Measurements from ENCODE around the gene RANBP9. TPM values are rescaled to one million over a fixed set of nuclear protein-coding genes. Genes with fewer than 3 reads are reported as not detected.

The RANBP9 gene
- total and polyA plus RNA-seq, 9 of the 15 experiments (the other 6 are each of a cell fraction or from before 2014, with no cell fraction given) = 27.5 to 130 (median 61.5) TPM

GRCh38 chr6:13674533-13675190, 37.0 kb downstream of the RANBP9 start (continued):
- TF ChIP-seq KHSRP (IDR thresholded peaks at IDR 0.05) (no peak), EWSR1 (IDR thresholded peaks at IDR 0.05; ENCODE audit: borderline replicate concordance, low read depth, partially characterized antibody) (no peak), PRMT5 (CRISPR knock-in tag; IDR thresholded peaks at IDR 0.05) (no peak), NCOA2 (IDR thresholded peaks at IDR 0.05; ENCODE audit: partially characterized antibody in 2 of 2) (no peak), CSDE1 (IDR thresholded peaks at IDR 0.05) (no peak), HIVEP1 (CRISPR knock-in tag; IDR thresholded peaks at IDR 0.05) (no peak), ZNF354B (CRISPR knock-in tag; IDR thresholded peaks at IDR 0.05) (no peak), CBX1 (IDR thresholded peaks at IDR 0.05; ENCODE audit: low read depth) (no peak), HNRNPH1 (optimal IDR thresholded peaks at IDR 0.05; ENCODE audit: low read depth, low read length) (no peak), CBX8 (IDR thresholded peaks at IDR 0.05; ENCODE audit: borderline replicate concordance, extremely low read depth, low read depth, low read length, poor library complexity, severe bottlenecking) (no peak)
- TF ChIP-seq, protein P1, sequence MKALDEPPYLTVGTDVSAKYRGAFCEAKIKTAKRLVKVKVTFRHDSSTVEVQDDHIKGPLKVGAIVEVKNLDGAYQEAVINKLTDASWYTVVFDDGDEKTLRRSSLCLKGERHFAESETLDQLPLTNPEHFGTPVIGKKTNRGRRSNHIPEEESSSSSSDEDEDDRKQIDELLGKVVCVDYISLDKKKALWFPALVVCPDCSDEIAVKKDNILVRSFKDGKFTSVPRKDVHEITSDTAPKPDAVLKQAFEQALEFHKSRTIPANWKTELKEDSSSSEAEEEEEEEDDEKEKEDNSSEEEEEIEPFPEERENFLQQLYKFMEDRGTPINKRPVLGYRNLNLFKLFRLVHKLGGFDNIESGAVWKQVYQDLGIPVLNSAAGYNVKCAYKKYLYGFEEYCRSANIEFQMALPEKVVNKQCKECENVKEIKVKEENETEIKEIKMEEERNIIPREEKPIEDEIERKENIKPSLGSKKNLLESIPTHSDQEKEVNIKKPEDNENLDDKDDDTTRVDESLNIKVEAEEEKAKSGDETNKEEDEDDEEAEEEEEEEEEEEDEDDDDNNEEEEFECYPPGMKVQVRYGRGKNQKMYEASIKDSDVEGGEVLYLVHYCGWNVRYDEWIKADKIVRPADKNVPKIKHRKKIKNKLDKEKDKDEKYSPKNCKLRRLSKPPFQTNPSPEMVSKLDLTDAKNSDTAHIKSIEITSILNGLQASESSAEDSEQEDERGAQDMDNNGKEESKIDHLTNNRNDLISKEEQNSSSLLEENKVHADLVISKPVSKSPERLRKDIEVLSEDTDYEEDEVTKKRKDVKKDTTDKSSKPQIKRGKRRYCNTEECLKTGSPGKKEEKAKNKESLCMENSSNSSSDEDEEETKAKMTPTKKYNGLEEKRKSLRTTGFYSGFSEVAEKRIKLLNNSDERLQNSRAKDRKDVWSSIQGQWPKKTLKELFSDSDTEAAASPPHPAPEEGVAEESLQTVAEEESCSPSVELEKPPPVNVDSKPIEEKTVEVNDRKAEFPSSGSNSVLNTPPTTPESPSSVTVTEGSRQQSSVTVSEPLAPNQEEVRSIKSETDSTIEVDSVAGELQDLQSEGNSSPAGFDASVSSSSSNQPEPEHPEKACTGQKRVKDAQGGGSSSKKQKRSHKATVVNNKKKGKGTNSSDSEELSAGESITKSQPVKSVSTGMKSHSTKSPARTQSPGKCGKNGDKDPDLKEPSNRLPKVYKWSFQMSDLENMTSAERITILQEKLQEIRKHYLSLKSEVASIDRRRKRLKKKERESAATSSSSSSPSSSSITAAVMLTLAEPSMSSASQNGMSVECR (CRISPR knock-in tag; IDR thresholded peaks at IDR 0.05) = no peak
- TF ChIP-seq, protein P2, sequence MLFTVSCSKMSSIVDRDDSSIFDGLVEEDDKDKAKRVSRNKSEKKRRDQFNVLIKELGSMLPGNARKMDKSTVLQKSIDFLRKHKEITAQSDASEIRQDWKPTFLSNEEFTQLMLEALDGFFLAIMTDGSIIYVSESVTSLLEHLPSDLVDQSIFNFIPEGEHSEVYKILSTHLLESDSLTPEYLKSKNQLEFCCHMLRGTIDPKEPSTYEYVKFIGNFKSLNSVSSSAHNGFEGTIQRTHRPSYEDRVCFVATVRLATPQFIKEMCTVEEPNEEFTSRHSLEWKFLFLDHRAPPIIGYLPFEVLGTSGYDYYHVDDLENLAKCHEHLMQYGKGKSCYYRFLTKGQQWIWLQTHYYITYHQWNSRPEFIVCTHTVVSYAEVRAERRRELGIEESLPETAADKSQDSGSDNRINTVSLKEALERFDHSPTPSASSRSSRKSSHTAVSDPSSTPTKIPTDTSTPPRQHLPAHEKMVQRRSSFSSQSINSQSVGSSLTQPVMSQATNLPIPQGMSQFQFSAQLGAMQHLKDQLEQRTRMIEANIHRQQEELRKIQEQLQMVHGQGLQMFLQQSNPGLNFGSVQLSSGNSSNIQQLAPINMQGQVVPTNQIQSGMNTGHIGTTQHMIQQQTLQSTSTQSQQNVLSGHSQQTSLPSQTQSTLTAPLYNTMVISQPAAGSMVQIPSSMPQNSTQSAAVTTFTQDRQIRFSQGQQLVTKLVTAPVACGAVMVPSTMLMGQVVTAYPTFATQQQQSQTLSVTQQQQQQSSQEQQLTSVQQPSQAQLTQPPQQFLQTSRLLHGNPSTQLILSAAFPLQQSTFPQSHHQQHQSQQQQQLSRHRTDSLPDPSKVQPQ (CRISPR knock-in tag; IDR thresholded peaks at IDR 0.05; ENCODE audit: borderline replicate concordance) = no peak
- TF ChIP-seq, protein P3, sequence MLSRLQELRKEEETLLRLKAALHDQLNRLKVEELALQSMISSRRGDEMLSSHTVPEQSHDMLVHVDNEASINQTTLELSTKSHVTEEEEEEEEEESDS (CRISPR knock-in tag; IDR thresholded peaks at IDR 0.05) = no peak
- TF ChIP-seq, protein P4, sequence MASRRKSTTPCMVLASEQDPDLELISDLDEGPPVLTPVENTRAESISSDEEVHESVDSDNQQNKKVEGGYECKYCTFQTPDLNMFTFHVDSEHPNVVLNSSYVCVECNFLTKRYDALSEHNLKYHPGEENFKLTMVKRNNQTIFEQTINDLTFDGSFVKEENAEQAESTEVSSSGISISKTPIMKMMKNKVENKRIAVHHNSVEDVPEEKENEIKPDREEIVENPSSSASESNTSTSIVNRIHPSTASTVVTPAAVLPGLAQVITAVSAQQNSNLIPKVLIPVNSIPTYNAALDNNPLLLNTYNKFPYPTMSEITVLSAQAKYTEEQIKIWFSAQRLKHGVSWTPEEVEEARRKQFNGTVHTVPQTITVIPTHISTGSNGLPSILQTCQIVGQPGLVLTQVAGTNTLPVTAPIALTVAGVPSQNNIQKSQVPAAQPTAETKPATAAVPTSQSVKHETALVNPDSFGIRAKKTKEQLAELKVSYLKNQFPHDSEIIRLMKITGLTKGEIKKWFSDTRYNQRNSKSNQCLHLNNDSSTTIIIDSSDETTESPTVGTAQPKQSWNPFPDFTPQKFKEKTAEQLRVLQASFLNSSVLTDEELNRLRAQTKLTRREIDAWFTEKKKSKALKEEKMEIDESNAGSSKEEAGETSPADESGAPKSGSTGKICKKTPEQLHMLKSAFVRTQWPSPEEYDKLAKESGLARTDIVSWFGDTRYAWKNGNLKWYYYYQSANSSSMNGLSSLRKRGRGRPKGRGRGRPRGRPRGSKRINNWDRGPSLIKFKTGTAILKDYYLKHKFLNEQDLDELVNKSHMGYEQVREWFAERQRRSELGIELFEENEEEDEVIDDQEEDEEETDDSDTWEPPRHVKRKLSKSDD (conservative IDR thresholded peaks at IDR 0.05; ENCODE audit: low read length) = no peak
- TF ChIP-seq, protein P5, sequence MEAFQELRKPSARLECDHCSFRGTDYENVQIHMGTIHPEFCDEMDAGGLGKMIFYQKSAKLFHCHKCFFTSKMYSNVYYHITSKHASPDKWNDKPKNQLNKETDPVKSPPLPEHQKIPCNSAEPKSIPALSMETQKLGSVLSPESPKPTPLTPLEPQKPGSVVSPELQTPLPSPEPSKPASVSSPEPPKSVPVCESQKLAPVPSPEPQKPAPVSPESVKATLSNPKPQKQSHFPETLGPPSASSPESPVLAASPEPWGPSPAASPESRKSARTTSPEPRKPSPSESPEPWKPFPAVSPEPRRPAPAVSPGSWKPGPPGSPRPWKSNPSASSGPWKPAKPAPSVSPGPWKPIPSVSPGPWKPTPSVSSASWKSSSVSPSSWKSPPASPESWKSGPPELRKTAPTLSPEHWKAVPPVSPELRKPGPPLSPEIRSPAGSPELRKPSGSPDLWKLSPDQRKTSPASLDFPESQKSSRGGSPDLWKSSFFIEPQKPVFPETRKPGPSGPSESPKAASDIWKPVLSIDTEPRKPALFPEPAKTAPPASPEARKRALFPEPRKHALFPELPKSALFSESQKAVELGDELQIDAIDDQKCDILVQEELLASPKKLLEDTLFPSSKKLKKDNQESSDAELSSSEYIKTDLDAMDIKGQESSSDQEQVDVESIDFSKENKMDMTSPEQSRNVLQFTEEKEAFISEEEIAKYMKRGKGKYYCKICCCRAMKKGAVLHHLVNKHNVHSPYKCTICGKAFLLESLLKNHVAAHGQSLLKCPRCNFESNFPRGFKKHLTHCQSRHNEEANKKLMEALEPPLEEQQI (IDR thresholded peaks at IDR 0.05) = peak; percentile 73; the same call in 1 of the 2 replicates

Data from K562 (cell line).